Activated naive CD4-positive, alpha-beta T cell treated with Interleukin-2 at 50 U/mL for 16 hours (primary cell): Measurements from ENCODE around the gene UBE2J2.

ENCODE experiments used
- DNase-seq: peaks from one replicate; pipeline ENCODE4 v3.0.0-alpha.2; 2020

Gene UBE2J2

DNA sequence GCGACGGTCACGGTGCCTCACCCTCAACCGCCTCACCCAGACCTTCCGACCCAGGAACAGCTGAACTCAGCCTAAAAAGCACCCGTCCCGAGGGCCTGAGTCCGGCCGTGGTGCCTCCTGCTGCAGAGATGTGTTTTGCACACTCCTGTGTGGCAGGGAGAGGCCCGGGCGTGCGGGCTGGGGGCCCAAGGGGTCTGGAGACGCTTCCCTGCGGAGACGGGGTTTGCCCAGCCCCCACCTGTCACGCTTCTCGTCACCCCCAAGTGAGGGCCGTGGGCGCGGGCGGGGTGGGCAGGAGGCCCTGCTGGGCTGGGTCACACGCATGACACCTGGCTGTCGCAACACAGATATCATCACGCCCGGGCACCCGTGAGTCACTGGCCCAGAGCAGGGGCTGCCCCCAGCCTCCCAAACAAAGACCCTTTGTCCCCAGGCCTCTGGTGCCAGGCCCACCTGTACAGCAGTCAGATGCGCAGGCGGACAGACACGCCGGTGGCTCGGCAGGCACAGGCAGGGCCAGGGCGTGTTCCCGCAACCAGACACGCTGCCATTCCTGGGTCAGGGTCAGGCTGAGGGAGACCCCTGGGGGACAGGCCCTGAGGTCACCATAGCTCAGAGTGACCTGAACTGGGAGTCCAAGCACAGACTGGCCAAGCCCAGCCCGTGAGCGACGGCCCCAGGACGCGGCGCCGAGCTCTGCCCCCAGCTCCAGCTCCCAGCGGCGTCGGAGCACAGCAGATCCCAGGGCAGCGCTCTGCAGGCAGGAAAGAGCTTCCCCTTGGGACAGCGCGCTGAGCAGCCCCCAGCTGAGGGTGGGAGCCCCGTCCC lies 35.6 kb downstream of the UBE2J2 start:
- DNase-seq: no peak

DNA sequence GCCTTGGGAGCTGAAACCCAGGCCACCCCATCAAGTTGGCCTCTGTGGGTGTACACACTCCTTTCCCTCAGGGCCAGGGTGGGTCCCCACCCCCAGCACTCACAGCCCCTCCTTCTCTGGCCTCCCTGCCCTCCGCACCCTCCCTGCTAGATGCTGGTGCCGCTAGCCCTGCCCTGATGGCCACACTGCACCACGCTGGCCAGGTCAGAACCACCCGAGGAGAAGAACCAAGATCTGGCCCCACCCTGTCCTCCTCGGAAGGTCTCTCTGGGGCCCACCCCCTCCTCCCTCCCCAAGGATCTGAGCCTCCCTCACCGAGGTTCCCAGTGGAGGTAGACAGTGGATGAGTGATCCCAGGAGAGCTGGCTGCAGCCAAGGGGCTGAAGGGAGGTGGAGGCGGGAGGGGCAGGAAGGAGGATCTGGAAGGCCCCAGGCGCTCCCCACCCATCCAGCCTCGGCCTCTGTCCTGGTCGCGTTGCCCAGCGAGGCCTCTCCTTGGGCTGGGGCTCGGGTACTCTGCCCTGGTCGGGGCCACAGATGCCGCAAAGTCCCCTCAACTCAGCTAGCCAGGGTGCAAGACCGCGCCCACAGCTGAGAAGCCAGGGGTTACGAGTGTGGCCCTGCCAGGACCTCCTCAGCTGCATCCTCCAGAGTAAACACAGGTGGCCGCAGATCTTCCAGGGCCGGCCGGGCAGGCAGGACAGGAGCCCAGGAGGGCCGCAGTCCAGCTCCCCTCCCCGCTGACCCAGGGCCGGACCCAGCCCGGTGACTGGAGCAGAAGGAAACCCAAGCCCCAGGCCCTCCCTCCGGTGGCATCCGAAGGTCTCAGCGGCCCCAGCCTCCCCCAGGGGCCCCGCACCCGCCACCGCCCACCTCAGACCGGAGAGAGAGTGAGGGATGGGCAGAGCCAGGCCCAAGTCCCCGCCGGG lies 36.4 kb downstream of the UBE2J2 start:
- no peak for DNase-seq

DNA sequence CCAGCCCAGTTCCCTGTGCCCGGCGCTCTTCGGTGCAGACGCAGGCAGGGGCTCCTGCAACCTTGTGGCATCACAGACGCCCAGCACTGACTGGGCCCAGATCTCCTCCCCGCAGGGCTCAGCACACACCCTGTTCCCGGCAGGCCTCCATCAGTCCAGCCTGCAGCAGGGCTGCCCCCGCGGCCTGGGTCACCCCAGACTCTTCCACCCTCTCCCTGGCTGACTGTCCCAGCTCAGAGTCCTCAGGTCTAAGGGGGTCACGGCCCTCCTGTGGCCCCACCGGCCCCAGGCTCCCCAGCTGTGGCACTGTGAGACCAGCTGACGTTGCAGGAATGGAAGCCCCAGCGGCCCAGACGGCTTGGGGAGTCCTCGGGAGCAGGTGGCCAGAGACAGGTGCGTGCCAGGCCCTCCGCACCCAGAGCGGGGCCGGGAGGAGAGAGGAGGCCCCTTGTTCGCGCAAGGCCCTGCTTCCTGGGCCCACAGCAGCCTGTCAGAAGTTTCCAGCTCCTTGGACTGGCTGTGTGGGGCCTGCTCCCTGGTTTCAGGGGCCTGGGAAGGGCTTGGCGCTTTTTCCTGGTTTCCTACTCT lies 37.4 kb downstream of the UBE2J2 start:
- DNase-seq: no peak

GRCh38 chr1:1235016-1235744 lies 38.5 kb downstream of the UBE2J2 start:
- no peak for DNase-seq

- no peak for DNase-seq
Measured at GRCh38 chr1:1234180-1234808, 39.4 kb downstream of the UBE2J2 start.

DNA sequence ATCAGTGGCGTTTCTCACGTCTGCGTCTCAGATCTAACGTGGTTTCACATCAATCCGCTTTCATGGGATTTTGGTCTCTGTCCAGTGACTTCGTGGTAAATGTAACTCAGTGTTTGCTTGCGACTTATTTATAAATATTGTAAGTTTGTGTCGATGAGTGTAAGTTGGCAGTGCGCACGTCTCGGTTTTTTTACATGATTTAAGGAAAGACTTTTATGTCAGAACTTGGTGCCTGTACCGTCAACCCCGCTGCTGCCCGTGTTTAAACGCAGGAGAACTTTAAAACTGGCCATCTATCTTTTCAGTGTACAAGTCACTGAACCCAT lies 40.1 kb downstream of the UBE2J2 start:
- no peak for DNase-seq

GRCh38 chr1:1232796-1233566 lies 40.7 kb downstream of the UBE2J2 start:
- no peak for DNase-seq

GRCh38 chr1:1232208-1232795 lies 41.4 kb downstream of the UBE2J2 start, which contains the start of gene B3GALT6:
Gene B3GALT6, plus strand, starts transcription at chr1:1232237. Its CDS starts 42 bp downstream, at chr1:1232279.
- DNase-seq: no peak

- DNase-seq: peak; percentile 97
Measured at GRCh38 chr1:1231400-1232207, 42.0 kb downstream of the UBE2J2 start, which contains the start of gene SDF4. Gene SDF4, minus strand, starts transcription at chr1:1232001. Its CDS starts 3,229 bp downstream, at chr1:1228772.

DNA sequence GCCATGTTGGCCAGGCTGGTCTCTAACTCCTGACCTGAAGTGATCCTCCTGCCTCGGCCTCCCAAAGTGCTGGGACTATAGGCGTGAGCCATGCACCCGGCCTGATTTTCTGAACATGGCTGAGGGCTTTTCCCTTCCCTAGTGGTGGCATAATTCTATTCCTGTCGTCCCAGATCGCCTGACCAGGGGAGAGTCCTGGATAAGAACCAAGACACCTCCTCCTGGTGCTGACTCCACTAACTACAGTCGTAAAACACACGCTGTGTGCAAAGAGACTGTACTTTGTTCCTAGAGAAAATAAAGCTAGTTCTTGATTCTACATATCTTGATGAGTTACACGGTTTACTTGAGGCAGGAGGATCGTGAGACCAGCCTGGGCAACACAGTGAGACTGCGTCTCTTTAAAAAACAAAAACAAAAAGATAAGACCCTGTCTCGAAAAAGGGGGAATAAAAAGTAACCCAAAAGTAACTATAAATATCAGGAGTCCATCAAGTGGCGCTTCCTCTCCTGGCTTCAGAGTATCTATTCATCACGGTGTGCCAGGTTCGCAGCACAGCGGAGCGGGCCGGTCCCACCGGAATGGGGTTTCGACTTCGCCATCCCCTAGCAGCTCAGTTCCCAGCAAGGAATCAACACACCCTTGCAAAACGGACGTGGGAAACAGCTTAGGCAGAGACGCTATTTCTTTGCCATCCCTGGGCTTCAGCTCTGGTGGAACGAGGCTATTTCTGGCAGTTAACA lies 42.8 kb downstream of the UBE2J2 start:
- DNase-seq: no peak

GRCh38 chr1:1229770-1230169 lies 43.9 kb downstream of the UBE2J2 start:
- no peak for DNase-seq

- DNase-seq: no peak
Measured at GRCh38 chr1:1228596-1229321, 44.9 kb downstream of the UBE2J2 start.

GRCh38 chr1:1228187-1228586 lies 45.5 kb downstream of the UBE2J2 start:
- DNase-seq: no peak

DNA sequence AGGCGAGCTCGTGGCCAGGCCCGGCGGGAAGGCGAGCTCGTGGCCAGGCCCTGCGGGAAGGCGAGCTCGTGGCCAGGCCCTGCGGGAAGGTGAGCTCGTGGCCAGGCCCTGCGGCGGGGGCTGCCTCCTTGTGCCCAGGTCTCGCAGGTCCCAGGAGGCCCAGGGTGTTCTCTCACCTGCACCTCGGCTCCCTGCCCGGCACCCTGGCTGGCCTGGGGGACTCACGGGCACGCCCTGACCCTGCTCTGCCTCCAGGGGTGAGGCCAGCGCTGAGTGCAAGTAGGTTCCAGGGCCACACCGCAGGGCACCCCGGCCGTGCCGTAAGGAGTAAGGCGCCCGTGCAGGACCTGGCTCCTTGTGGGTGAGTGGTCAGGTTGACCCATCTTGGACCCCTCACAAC lies 46.3 kb downstream of the UBE2J2 start:
- no peak for DNase-seq

- DNase-seq: no peak
Measured at GRCh38 chr1:1226566-1227362, 46.9 kb downstream of the UBE2J2 start.

- DNase-seq: no peak
Measured at GRCh38 chr1:1225913-1226312, 47.7 kb downstream of the UBE2J2 start.

GRCh38 chr1:1225238-1225845 lies 48.3 kb downstream of the UBE2J2 start:
- no peak for DNase-seq
